GM18868 (cell line): ENCODE data around the gene CDKN1A.
"Not testable (repeated sequence)": the region's sequence is repeated elsewhere in the genome, so short reads cannot be mapped to it uniquely, and the experiment has no call there.

ENCODE experiments used
- ATAC-seq: cut with Tn5 transposase; IDR thresholded peaks from one replicate; pipeline ENCODE4 v1.9.1; 2021; ENCODE audit warnings: mild to moderate bottlenecking, moderate library complexity; ENCODE audit not compliant: unreplicated experiment

Gene CDKN1A

DNA sequence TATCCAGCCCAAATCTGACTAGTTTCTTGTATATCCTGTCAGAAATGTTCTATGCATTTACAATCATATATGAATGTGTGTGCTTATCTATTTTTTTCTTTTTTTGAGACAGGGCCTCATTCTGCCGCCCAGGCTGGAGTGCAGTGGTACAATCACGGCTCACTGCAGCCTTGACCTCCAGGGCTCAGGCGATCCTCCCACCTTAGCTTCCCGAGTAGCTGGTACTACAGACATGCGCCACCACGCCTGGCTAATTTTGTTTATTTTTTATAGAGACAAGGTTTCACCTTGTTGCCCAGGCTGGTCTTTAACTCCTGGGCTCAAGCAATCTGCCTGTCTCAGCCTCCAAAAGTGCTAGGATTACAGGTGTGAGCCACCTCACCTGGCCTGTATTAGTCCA is 16.1 kb downstream of the CDKN1A start:
- ATAC-seq, result no peak

- ATAC-seq, result no peak
Measured at GRCh38 chr6:36695414-36695813, 16.9 kb downstream of the CDKN1A start.

DNA sequence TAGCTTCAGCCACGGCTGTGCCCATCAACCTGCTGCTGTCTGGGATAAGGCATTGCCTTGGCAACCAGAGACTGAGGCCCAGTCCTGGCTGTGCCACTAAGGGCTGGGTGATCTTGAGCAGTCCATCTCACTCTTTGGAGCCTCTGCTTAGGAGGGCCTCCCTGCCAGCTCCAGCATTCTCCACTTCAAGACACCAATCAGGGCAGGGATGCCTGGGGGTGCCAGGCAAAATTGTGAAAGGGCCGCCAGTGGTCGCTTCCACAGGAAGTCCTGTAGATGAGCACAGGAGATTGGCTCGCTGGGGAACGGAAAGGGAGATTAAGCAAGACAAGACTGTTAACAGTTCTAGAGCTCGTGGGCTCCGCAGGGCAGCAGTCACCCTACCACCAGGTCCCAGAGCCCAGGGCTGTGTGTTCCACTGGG is 19.0 kb downstream of the CDKN1A start, which contains the start of gene RAB44:
RAB44 (plus strand) TSS at position 346 of the 423 bp plus-strand sequence. CDS start 6,410 bp downstream, outside the sequence.
- ATAC-seq, result no peak

- ATAC-seq, result no peak
Measured at GRCh38 chr6:36698196-36698595, 19.7 kb downstream of the CDKN1A start.

DNA sequence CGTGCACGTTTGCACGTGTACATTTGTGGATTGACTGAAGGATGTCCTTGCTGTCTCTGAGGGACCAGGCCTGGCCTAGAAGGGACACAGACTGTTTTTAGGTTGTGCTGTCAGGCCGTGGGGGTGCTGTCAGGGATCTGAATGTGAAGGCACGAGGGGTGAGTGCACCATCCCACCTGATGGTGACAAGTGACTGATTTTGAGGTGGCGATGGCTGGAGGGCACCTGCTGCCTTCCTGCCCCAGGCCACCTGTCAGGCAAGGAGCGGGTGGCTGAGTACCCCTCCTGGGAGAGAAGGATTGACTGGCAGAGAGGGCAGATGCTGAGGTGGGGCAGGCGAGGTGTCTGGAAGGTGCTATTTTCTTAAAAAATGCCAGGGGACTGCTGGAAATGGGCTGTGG is 20.4 kb downstream of the CDKN1A start:
- no peak for ATAC-seq

DNA sequence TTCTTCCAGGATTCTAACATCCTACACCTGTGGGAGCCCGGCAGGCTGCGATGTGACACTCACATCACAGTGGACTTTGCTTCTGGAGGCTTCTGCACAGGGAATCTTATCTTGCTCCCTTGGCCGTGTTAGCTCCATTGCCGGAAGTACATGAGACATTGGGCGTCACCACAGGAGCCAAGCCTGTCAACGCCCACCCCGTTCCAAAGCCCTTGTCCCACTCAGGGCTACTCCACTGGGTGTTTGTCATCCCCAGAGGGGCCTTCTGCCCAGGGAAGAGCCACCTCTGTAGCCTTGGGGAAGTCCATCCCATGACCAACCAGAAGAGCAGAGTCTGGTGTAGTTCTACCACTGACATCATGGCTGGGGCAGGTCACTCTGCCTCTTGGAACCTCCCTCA is 20.8 kb downstream of the CDKN1A start:
- ATAC-seq, result no peak

DNA sequence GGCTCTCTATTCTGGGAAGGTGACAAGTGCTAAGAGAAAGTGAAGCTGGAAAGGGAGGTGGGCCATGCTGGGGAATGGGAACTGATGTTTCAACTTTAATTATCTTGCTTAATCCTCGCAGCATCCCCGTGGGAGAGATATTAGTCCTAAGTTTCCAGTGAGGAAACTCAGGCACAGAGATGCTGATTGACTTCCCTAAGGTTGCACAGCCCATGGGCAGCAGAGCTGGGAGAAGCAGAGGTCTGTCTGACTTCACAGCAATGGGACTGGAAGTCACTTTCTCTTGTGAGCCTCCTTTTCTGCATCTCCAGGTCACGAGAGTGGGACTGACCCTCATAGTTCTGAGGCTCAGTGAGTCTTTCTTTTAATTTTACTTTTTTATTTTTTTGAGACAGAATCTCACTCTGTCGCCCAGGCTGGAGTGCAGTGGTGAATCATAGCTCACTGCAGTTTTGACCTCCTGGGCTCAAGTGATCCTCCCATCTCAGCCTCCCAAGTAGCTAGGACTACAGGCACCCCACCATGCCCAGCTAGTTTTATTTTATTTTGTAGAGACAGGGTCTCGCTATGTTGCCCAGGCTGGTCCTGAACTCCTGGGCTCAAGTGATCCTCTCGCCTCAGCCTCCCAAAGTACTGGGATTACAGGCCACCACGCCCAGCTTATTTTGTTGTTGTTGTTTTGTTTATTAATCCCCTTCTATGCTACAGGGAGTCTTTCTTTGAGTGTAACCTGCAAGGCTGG is 21.7 kb downstream of the CDKN1A start:
- ATAC-seq, result no peak

DNA sequence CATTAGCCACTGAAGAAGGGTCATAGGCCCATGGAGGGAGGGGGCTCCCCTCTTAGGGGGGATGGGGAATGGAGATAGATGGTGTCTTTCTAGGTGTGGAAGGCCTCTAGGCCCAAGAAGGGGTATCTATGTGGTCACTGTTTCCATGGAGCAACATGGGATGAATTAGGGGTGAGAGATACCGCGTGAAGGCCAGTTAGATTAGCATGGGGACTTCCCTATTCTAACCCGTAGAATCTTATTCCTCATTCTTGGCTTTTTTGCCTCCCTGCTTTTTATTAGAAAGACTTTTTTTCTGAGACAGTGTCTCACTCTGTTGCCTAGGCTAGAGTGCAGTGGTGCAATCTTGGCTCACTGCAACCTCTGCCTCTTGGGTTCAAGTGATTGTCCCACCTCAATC is 22.3 kb downstream of the CDKN1A start:
- ATAC-seq, result no peak

GRCh38 chr6:36701401-36701991 is 23.0 kb downstream of the CDKN1A start:
- no peak for ATAC-seq

DNA sequence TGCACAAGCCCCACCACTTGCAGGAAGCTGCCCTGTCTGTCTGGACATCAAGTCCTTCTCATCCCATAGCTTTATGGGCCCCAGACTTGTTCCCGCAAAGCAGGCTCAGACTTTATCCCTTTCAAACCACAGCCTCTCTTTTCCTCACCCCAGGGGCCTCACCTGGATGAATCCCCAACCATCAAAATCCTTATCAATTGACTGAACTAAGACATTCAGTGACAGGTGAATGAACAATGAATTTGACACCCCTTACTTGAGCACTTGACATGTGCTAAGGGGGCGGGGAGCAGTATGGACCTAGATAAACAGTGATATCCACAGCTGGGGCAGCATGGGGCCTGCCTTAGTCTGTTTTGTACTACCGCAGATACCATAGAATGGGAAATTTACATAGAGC is 24.1 kb downstream of the CDKN1A start:
- no peak for ATAC-seq

DNA sequence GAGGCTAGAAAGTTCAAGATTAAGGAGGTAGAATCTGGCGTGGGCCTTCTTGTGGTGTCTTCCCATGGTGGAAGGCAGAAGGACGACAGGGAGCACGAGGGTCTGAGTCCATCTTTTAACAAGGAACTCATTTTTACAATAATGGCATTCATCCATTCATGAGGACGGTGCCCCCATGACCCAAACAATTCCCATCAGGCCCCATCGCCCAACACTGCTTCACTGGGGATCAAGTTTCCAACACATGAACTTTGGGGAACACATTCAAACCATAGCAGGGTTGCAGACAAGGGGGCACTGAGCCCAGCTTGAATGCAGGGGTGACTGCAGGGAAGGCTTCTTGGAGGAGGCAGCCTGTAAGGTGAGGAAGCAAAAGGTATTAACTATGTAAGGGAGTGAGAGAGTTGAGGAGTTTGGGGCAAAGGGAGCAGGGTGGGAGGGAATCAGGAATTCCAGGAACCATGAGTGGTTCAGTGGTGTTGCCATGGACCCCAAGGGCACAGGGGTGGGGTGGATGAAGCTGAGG is 24.6 kb downstream of the CDKN1A start:
- no peak for ATAC-seq

DNA sequence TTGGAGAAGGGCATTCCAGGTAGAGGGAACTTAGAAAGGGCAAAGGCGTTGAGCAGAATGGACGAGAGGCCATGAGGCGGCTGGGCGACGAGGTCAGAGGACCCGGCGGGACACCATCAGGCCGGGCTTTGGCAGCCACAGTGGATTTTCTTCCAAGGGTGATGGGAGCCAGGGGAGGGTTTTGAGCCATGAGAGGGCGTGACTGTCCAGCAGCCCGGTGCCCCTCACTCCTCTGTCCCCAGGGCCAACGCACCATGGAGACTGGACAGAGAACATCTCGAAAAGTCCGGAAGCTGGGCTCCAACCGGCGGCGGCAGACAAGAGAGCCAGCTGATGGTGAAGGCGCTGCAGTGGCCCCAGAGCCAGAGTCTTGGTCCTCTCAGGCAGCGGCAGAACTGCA is 25.5 kb downstream of the CDKN1A start:
- no peak for ATAC-seq

- not testable (repeated sequence) for ATAC-seq
Measured at GRCh38 chr6:36704961-36705577, 26.6 kb downstream of the CDKN1A start.

DNA sequence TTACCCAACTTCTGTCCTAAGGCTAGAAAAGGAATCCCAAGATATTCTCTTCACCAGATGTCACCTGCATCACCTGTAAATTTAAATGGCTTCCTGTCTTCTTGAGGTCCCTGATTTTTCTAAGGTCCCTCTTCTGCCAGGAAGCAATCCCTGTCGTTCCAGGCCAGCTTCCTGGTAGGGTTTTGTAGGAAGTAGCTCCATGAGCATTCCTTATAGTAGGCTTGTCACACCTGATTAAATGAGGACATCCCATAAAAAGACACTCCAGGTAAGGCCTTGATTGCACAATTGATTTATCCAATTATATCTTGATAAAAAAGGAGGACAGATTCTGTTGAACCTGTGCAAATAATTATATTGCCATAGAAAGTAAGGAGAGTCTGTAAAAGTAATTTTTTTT is 27.8 kb downstream of the CDKN1A start:
- ATAC-seq, result no peak

DNA sequence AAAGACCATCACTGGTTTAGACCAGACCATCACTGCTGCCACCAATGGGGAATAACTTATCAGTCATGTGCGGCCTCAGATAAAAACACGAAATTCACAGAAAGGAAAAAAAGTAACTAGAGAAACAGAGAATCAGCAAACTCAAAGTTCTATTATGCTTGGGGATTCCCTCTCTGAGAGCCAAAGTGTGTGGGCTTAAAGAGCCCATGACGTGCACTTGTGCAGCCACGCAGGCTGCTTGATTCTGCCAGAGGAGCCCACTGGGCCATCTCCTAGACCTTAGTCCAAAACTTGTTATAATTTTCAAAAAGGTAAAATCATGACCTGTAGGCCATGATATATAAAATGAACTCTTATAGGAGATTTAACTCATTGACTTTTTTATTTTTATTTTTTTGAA is 34.3 kb downstream of the CDKN1A start:
- no peak for ATAC-seq

- ATAC-seq, result no peak
Measured at GRCh38 chr6:36713846-36714245, 35.3 kb downstream of the CDKN1A start.

DNA sequence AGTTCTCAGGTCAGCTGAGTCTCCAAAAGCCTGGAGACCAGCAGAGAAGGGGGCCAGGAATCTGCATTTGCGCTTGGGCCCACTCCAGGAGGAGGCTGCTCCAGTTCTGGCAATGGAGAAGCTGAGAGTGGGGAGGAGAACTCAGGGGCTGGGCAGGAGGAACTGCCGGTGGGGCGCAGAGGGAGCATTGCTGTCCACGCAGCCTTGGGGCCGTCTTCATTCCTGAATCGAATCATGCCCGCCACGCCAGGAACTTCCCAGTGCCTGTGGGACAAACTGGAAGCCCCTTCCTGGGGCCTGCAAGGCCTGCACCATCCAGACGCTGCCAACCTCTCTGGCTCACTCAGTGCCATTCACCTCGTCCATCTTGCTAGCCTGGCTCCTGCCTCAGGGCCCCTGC is 36.0 kb downstream of the CDKN1A start:
- ATAC-seq, result no peak

GRCh38 chr6:36715469-36715868 is 37.0 kb downstream of the CDKN1A start:
- no peak for ATAC-seq

- ATAC-seq, result no peak
Measured at GRCh38 chr6:36716476-36717093, 38.1 kb downstream of the CDKN1A start.

GRCh38 chr6:36717231-36717825 is 38.8 kb downstream of the CDKN1A start:
- ATAC-seq, result no peak

DNA sequence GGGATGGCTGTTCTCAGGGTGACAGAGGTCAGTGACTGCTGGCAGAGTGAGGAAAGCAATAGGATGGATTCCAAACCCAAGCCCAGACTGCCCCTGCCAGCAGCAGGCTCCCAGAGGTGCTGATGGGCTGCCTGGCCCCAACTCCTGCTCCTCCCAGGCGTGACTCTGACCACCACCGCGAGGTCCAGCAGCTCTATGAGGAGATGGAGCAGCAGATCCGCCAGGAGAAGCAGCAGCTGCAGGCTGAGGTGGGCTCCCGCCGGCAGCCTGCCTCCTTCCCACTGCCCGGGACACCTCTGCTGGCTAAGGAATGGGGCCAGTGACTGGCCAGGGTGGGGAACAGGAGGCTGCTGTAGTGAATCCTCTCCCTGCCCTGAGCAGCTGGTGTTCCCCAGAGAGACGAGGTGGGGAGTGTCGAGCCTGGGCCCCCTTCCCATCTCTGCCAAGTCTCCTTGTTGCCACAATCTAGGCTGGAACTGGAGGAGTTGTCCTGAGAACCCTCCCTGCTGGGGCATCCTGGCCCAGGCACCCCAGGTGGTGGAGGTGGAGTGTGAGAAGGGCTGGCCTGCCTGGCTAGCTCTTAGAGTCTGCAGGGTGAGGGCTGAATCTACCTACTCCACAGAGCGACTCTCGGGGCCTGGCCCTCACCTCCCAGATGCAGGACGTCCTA is 39.5 kb downstream of the CDKN1A start:
- ATAC-seq, result no peak
